Parathyroid adenoma (tissue), 2 donors: ENCODE measurements around the gene HIPK4.
"Not testable (repeated sequence)": the region's sequence is repeated elsewhere in the genome, so short reads cannot be mapped to it uniquely, and the experiment has no call there.

Experiments
- H2AFZ ChIP-seq: fragments of 300-600 bp; sonication (generic); one replicate; pipeline ENCODE4 v1.7.0; 2017; ENCODE audit warnings: antibody characterized with exemption, mild to moderate bottlenecking
- H3K27ac ChIP-seq: fragments of 300-600 bp; sonication (generic); one replicate; pipeline ENCODE4 v1.7.0; 2017
- H3K27me3 ChIP-seq: fragments of 300-600 bp; sonication (generic); one replicate; pipeline ENCODE4 v1.7.0; 2017; ENCODE audit warnings: low read length; ENCODE audit not compliant: control insufficient read depth, insufficient read depth
- H3K36me3 ChIP-seq: fragments of 300-600 bp; sonication (generic); one replicate; pipeline ENCODE4 v1.7.0; 2017; ENCODE audit warnings: low read length; ENCODE audit not compliant: control insufficient read depth, insufficient read depth
- H3K4me1 ChIP-seq: fragments of 300-600 bp; sonication (generic); one replicate; pipeline ENCODE4 v1.7.0; 2017; ENCODE audit warnings: control low read depth
- H3K4me2 ChIP-seq: fragments of 300-600 bp; sonication (generic); one replicate; pipeline ENCODE4 v1.7.0; 2017; ENCODE audit warnings: low read length
- H3K4me3 ChIP-seq: fragments of 300-600 bp; sonication (generic); one replicate; pipeline ENCODE4 v1.7.0; 2017; ENCODE audit warnings: low read depth, low read length
- H3K79me2 ChIP-seq: fragments of 300-600 bp; sonication (generic); one replicate; pipeline ENCODE4 v1.7.0; 2017; ENCODE audit warnings: control low read depth
- H3K9ac ChIP-seq: fragments of 300-600 bp; sonication (generic); one replicate; pipeline ENCODE4 v1.7.0; 2017; ENCODE audit warnings: mild to moderate bottlenecking
- H3K9me3 ChIP-seq: fragments of 300-600 bp; sonication (generic); one replicate; pipeline ENCODE4 v1.7.0; 2017; ENCODE audit warnings: low read length; ENCODE audit not compliant: control insufficient read depth
- CTCF ChIP-seq: fragments of 300-600 bp; sonication (generic); IDR thresholded peaks from one replicate; pipeline ENCODE4 v1.7.0; 2017; ENCODE audit warnings: antibody characterized with exemption, mild to moderate bottlenecking
- donor health status: primary hyperparathyroidism.

HIPK4 gene

GRCh38 chr19:40431698-40432097 lies 41.7 kb upstream of the HIPK4 start:
- Histone ChIP-seq H3K9ac (no peak overlapping the region), H3K27me3 (no peaks in the 10 kb centered on the region), H3K9me3 (no peaks in the 10 kb centered on the region), H3K4me1 (peaks cover 16% of the 10 kb centered on the region), H3K4me2 (no peak overlapping the region), H2AFZ (no peak overlapping the region), H3K4me3 (no peak overlapping the region), H3K36me3 (no peaks in the 10 kb centered on the region), H3K79me2 (no peaks in the 10 kb centered on the region), H3K27ac (peak overlapping the region; percentile 100)
- TF ChIP-seq CTCF = no peak

- peaks cover 16% of the 10 kb centered on the region for H3K4me1 ChIP-seq
- H3K4me3 ChIP-seq = not testable (repeated sequence)
Observed at GRCh38 chr19:40430242-40430641, 40.3 kb upstream of the HIPK4 start.

GRCh38 chr19:40428197-40428596 lies 38.2 kb upstream of the HIPK4 start:
- H3K9ac ChIP-seq, H2AFZ ChIP-seq, H3K4me3 ChIP-seq, H3K36me3 ChIP-seq, H3K27me3 ChIP-seq, H3K79me2 ChIP-seq, H3K4me2 ChIP-seq, H3K9me3 ChIP-seq, H3K27ac ChIP-seq: not testable (repeated sequence)
- peaks cover 12% of the 10 kb centered on the region for H3K4me1 ChIP-seq

More at GRCh38 chr19:40430242-40430641, 40.3 kb upstream of the HIPK4 start:
- not testable (repeated sequence) for H3K9me3 ChIP-seq, H2AFZ ChIP-seq, H3K27ac ChIP-seq, H3K79me2 ChIP-seq, H3K4me2 ChIP-seq, H3K27me3 ChIP-seq, H3K36me3 ChIP-seq, H3K9ac ChIP-seq

- H3K4me2 ChIP-seq = peak within 1 kb of the TSS; percentile 98
- H2AFZ ChIP-seq = peak within 1 kb of the TSS; percentile 97
- H3K79me2 ChIP-seq = peaks cover 8% of the 10 kb centered on the region
- H3K4me1 ChIP-seq = peaks cover 10% of the 10 kb centered on the region
- H3K27ac ChIP-seq = peak within 1 kb of the TSS; percentile 99
- H3K27me3 ChIP-seq = no peaks in the 10 kb centered on the region
- H3K4me3 ChIP-seq = peak within 1 kb of the TSS; percentile 77
- H3K9ac ChIP-seq = peak within 1 kb of the TSS; percentile 99
- no peaks in the 10 kb centered on the region for H3K36me3 ChIP-seq
- H3K9me3 ChIP-seq = no peaks in the 10 kb centered on the region
- peak; percentile 95 for TF ChIP-seq CTCF
Observed at GRCh38 chr19:40425450-40426287, 35.7 kb upstream of the HIPK4 start, which contains the start of gene SERTAD1. TSS of gene SERTAD1 (minus strand) at chr19:40425992. CDS start at chr19:40423546, 2,446 bp downstream.

- Histone ChIP-seq H3K79me2 (peaks cover 8% of the 10 kb centered on the region), H3K4me3 (peak overlapping the region; percentile 77), H3K4me1 (peaks cover 10% of the 10 kb centered on the region), H3K9ac (peak overlapping the region; percentile 99), H3K36me3 (no peaks in the 10 kb centered on the region), H2AFZ (peak overlapping the region; percentile 97), H3K27ac (peak overlapping the region; percentile 99), H3K9me3 (no peaks in the 10 kb centered on the region), H3K27me3 (no peaks in the 10 kb centered on the region), H3K4me2 (peak overlapping the region; percentile 98)
- no peak for TF ChIP-seq CTCF
Observed at GRCh38 chr19:40424637-40425449, 34.9 kb upstream of the HIPK4 start.
